ENCODE results near the gene ZNF665. TPM values are rescaled to one million over a fixed set of nuclear protein-coding genes. Genes with fewer than 3 reads are reported as not detected.
A peak's percentile ranks its signal among the peaks of the same experiment; 100 is the strongest.

The ZNF665 gene
- total and polyA plus RNA-seq, 2 donors (not counting 1 experiment from before 2014, with no cell fraction given), result 12.8 to 16.3 TPM

DNA sequence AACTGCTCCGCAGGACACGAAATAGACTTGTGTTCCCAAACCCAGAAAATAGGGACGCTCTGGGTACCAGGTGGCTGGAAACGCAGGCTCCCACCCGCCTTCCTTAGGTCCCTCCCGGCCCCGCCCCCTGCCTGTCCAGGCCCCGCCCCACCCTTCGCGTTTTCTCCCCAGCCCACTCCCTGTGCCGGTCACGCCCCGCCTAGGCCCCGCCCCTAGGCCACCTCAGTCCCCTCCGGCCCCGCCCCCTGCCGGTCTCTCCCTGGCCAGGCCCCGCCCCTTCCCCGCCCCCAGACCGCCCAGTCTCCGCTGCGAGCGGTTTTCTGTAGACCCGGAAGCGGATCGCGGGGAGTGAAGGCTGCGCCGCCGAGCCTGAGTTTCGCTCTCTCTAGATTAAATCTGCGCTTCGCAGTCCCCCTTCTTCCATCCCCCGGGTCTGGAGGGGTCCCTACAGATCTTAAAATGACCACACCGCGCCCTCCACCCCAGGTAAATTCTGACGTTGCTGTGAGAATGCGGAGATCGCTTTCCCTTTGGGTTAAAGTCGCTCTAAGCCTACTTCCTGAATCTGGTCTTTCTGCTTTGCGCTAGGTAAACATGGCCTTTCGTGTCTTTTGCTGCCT, 3.7 kb upstream of the ZNF665 start:
- H3K4me2 ChIP-seq (replicated peaks; ENCODE audit: low read depth, low read length, poor library complexity, severe bottlenecking), result peak overlapping the region; percentile 71
- no peaks in the 10 kb centered on the region for H3K27me3 ChIP-seq (replicated peaks in 1 of 4; ENCODE audit: control extremely low read depth in 1 of 4, control insufficient read depth in 3 of 4, insufficient read depth in 4 of 4, low read length in 3 of 4)
- peak overlapping the region; percentile 96 to 100 (median 98) for H3K4me3 ChIP-seq (ENCODE audit: control extremely low read depth in 1 of 5, extremely low read depth in 1 of 5, insufficient read depth in 1 of 5, low read depth in 2 of 5, low read length in 4 of 5)
- H3K36me3 ChIP-seq (replicated peaks in 1 of 2; ENCODE audit: control extremely low read depth in 1 of 2, control insufficient read depth in 1 of 2, extremely low read depth in 1 of 2, insufficient read depth in 2 of 2, low read length in 1 of 2), result peaks cover 5 to 9% of the 10 kb centered on the region in 2 experiments
- peak; percentile 96 for DNase-seq
- Mint-ChIP-seq H3K9me3 (ENCODE audit: insufficient read depth) (peaks cover 8% of the 10 kb centered on the region), H3K27ac (peak overlapping the region; percentile 98), H3K4me3 (peak overlapping the region; percentile 95), H3K4me1 (peaks cover 40% of the 10 kb centered on the region), H3K27me3 (no peaks in the 10 kb centered on the region)
- H3K79me2 ChIP-seq (ENCODE audit: control insufficient read depth, insufficient read depth, low read length), result peaks cover 40% of the 10 kb centered on the region
- no peak for TF ChIP-seq CTCF (IDR thresholded peaks at IDR 0.05)
- TF ChIP-seq EZH2 (IDR thresholded peaks at IDR 0.05; ENCODE audit: borderline replicate concordance, insufficient read depth, low read depth, low read length, poor library complexity, severe bottlenecking), result no peak
- peaks cover 16 to 28% of the 10 kb centered on the region in 2 donors for H3K4me1 ChIP-seq (ENCODE audit: control insufficient read depth in 2 of 2, insufficient read depth in 2 of 2, low read length in 2 of 2)
- POLR2A ChIA-PET, result no interaction called here
- H3K27ac ChIP-seq (ENCODE audit: low read length in 2 of 2), result peak overlapping the region; percentile 94
- 2% methylated on average over 30 of the region's 42 CpGs for WGBS (ENCODE audit: insufficient coverage)
- H3K9me3 ChIP-seq (ENCODE audit: control extremely low read depth in 1 of 3, control insufficient read depth in 2 of 3, insufficient read depth in 1 of 3, low read length in 2 of 3), result peaks cover 1 to 69% (median 45%) of the 10 kb centered on the region in 3 donors
- intact Hi-C loops (cut with micrococcal nuclease), result loop anchor here (1.0 to 10.0 kb wide), 12 partner anchors 94 to 1102 kb away; partner anchors contain the start of genes MYADM, NDUFA3, OSCAR and ZNF160
- CTCF ChIA-PET, result no interaction called here
- H4K20me1 ChIP-seq (ENCODE audit: control insufficient read depth, insufficient read depth, low read length, poor library complexity, severe bottlenecking), result no peaks in the 10 kb centered on the region
- peak overlapping the region; percentile 90 for H2AFZ ChIP-seq (ENCODE audit: insufficient read depth, low read depth, low read length, poor library complexity, severe bottlenecking)
- peak overlapping the region; percentile 97 for H3K9ac ChIP-seq (ENCODE audit: low read length)
- peak; percentile 90 for ATAC-seq (ENCODE audit: low read depth)

Data from B cell (primary cell).